ENCODE data around the gene POLDIP2. TPM values are rescaled to one million over a fixed set of nuclear protein-coding genes. Genes with fewer than 3 reads are reported as not detected.
A peak's percentile ranks its signal among the peaks of the same experiment; 100 is the strongest.

The POLDIP2 gene
- total and polyA plus RNA-seq, 8 donors: 56.0 to 76.8 (median 63.1) TPM

DNA sequence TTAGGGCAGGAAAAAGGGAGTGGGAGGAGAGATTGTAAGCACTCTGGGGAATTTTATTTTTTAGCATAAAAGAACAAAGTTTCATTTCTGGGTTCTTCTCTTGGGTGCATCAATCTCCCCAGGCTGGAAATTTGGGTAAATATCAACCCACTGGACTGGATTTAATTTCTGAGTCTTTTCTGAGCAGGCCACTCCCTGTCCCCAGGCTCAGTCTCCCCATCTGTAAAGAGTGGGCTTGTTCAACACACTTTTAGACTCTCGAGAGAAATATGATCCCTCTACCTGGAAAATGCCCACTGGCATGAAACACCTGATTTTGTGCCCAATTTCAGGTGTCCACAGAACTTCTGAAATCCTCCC is 13.4 kb upstream of the POLDIP2 start:
- intact Hi-C loops (cut with DNase I): no loop called here
- Histone ChIP-seq H3K27me3 (peaks cover 0 to 37% of the 10 kb centered on the region in 2 donors), H3K36me3 (no peaks in the 10 kb centered on the region), H3K27ac (peak overlapping the region; percentile 37 to 58), H3K9me3 (no peaks in the 10 kb centered on the region), H3K4me1 (peaks cover 7 to 32% of the 10 kb centered on the region in 2 donors), H3K4me3 (no peak overlapping the region)
- DNase-seq: no peak
- no peak for ATAC-seq
- TF ChIP-seq, protein P1, sequence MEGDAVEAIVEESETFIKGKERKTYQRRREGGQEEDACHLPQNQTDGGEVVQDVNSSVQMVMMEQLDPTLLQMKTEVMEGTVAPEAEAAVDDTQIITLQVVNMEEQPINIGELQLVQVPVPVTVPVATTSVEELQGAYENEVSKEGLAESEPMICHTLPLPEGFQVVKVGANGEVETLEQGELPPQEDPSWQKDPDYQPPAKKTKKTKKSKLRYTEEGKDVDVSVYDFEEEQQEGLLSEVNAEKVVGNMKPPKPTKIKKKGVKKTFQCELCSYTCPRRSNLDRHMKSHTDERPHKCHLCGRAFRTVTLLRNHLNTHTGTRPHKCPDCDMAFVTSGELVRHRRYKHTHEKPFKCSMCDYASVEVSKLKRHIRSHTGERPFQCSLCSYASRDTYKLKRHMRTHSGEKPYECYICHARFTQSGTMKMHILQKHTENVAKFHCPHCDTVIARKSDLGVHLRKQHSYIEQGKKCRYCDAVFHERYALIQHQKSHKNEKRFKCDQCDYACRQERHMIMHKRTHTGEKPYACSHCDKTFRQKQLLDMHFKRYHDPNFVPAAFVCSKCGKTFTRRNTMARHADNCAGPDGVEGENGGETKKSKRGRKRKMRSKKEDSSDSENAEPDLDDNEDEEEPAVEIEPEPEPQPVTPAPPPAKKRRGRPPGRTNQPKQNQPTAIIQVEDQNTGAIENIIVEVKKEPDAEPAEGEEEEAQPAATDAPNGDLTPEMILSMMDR (IDR thresholded peaks at IDR 0.05): no peak

DNA sequence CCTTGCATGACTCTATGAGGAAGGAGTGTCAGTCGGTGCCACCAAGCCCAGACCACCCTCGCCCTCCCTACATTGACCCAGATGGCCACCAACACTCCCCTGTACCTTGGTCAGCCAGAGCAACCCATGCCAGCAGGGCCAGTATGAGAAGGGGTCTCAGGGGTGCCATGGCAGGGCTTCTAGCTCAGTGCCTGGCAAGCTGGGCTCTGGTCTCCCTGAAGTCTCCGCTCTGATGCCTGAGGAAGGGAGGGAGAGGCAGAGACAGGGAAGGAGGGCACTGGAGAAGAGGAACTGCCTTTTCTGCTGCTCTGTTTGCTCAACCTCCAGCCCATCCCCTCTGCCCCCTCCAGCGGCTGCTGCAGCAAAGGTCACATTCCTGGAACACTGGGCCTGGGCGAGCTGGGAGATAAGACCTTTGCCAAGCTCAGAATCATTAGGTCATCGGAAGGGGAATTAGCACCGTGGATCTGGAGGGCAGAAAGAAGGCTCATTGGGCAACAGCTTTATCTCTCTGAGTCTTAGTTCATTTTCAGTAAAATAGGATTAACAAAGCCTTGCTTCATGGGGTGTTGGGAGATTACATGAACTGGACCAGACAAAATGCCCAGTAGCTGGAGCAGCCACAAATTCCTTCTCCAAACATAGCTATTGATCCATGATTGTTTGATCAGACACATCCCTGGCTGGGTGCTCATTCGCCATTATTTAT is 12.9 kb upstream of the POLDIP2 start, which contains the start of gene VTN:
Gene VTN, minus strand, starts transcription at position 273 of the 709 bp plus-strand sequence. Its CDS starts 104 bp downstream, at position 169.
- intact Hi-C loops (cut with DNase I): no loop called here
- H3K4me1 ChIP-seq: peaks cover 7 to 32% of the 10 kb centered on the region in 2 donors
- H3K9me3 ChIP-seq: no peaks in the 10 kb centered on the region
- DNase-seq (no peak), ATAC-seq (peak; percentile 30)
- peak within 1 kb of the TSS; percentile 37 to 58 for H3K27ac ChIP-seq
- peak within 1 kb of the TSS; percentile 21 to 49 for H3K4me3 ChIP-seq
- TF ChIP-seq, protein P1 (IDR thresholded peaks at IDR 0.05): no peak
- peaks cover 0 to 1% of the 10 kb centered on the region in 2 donors for H3K36me3 ChIP-seq
- peaks cover 0 to 37% of the 10 kb centered on the region in 2 donors for H3K27me3 ChIP-seq

DNA sequence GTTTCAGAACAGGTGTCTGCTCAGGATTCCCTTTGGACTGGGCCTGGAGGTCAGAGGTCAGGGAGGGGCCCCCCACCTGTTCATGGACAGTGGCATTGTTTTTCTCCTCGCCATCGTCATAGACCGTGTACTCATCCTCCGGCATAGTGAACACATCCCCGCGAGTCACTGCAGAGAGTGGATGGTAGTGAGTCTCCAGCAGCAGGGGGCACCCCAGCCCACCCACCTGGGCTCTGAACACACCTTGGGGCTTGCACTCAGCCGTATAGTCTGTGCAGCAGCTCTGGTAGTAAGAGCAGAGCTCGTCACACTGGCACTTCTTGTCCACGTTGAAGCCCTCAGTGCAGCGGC is 12.3 kb upstream of the POLDIP2 start:
- no peak for ATAC-seq
- H3K27ac ChIP-seq: no peak overlapping the region
- TF ChIP-seq, protein P1 (IDR thresholded peaks at IDR 0.05): no peak

DNA sequence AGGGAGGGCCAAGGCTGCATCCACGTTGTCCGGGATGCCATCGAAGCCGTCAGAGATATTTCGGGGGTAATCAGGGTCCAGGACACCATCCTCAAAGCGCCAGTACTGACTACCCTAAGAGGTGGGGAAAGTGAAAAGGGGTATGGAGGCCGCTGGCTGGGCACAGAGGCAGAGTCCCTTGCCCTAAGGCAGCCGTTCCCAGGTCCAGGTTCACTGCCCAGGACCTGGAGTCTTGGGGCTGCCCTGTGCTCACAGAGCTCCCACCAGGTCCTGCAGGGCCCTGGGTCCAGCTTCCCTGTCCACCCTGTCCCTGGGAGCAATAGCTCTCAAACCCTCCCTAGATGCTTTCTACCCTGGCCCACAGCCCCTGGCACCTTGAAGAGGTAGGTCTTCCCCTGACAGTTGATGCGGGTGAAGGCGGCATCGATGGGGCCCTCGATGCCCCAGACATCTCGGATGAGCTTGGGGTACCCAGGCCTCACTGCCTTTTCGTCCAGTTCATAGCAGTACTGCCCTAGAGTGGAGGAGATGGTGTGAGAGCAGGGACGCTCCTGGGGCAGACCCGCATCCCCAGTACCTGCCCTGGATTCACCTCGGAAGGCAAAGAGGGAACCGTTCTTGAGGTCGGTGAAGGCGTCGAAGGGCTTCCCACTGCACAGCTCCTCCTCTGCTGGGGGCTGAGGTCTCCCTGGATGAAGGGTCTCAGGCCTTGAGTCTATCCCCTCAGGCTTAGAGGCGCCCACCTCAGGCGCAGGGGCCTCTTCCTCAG is 11.8 kb upstream of the POLDIP2 start:
- no peak for DNase-seq
- peaks cover 0 to 36% of the 10 kb centered on the region in 2 donors for H3K27me3 ChIP-seq

More for the DNA sequence above, 12.3 kb upstream of the POLDIP2 start:
- H3K4me3 ChIP-seq: no peak overlapping the region
- no peaks in the 10 kb centered on the region for H3K9me3 ChIP-seq
- H3K4me1 ChIP-seq: peaks cover 7 to 32% of the 10 kb centered on the region in 2 donors
- intact Hi-C loops (cut with DNase I): no loop called here
- H3K27me3 ChIP-seq: peaks cover 0 to 37% of the 10 kb centered on the region in 2 donors
- no peak for DNase-seq
- peaks cover 0 to 7% of the 10 kb centered on the region in 2 donors for H3K36me3 ChIP-seq

More for the DNA sequence above, 11.8 kb upstream of the POLDIP2 start:
- Histone ChIP-seq H3K9me3 (no peaks in the 10 kb centered on the region), H3K4me3 (no peak overlapping the region), H3K27ac (no peak overlapping the region), H3K36me3 (peaks cover 0 to 12% of the 10 kb centered on the region in 2 donors), H3K4me1 (peaks cover 7 to 32% of the 10 kb centered on the region in 2 donors)
- intact Hi-C loops (cut with DNase I): no loop called here
- TF ChIP-seq, protein P1 (IDR thresholded peaks at IDR 0.05): no peak
- no peak for ATAC-seq
